ENCODE data around the gene PHLDA3.

The PHLDA3 gene

DNA sequence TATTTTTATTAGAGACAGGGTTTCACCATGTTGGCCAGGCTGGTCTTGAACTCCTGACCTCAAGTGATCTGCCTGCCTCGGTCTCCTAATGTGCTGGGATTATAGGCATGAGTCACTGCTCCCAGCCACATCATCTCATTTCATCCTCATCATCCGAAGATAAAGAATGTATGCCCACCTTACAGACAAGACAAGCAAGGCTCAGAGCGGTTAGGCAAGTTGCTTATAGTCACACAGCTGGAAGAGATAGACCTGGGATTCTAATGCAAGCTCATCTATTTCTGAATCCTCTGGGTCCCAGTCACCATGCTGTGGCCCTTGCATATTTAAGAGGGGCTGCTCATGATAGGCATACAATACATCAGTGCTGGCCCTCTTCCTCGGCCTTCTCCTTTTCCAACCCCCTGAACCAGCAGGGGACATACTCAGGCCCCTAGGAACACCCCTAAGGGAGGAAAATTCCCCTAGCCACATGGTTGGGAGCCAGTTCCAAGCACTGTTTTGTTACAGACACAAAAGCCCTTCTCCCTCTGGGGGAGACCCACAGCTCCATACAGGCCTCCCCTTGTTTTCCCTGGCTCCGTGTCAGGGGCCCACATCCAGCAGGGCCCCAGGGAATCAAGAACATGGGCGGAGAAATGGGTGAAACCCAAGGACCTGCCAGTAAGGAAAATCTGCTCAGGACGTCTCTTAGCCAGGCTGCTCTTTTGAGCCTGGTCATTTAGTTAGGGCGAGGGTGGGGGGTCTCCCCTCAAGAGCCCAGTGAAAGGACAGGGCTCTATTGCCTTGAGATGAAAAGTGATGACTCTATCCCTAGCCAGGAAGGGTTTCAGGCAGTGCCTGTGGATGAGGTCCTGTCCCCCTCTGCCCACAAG lies 31.0 kb upstream of the PHLDA3 start:
- DNase-seq (ENCODE audit: low read depth) = peak; percentile 44
- H3K4me3 ChIP-seq (ENCODE audit: low read depth, low read length) = no peak overlapping the region
- in situ Hi-C loops (cut with HindIII; ENCODE audit: low sequenced_read_pairs) = no loop called here
- TF ChIP-seq, protein P1, sequence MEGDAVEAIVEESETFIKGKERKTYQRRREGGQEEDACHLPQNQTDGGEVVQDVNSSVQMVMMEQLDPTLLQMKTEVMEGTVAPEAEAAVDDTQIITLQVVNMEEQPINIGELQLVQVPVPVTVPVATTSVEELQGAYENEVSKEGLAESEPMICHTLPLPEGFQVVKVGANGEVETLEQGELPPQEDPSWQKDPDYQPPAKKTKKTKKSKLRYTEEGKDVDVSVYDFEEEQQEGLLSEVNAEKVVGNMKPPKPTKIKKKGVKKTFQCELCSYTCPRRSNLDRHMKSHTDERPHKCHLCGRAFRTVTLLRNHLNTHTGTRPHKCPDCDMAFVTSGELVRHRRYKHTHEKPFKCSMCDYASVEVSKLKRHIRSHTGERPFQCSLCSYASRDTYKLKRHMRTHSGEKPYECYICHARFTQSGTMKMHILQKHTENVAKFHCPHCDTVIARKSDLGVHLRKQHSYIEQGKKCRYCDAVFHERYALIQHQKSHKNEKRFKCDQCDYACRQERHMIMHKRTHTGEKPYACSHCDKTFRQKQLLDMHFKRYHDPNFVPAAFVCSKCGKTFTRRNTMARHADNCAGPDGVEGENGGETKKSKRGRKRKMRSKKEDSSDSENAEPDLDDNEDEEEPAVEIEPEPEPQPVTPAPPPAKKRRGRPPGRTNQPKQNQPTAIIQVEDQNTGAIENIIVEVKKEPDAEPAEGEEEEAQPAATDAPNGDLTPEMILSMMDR (IDR thresholded peaks at IDR 0.05; ENCODE audit: low read depth, low read length, missing control alignments) = no peak

DNA sequence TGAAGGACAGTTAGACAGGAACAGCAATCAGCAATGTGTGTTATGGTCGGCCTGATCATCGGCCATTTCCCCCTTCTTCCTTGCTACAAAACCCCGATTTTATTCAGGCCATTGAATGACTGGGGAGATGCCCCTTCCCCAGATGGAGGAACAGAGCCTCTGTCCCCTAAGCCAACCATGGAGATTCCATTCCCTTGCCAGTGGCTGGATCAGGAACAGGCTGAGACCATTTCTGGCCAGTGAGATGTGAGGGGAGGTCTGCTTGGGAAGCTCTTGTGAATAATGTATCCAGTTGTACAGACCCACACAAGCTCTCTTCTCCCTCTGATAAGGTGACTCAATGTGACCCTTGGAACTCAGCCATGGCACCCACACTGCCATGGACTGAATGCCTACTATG lies 30.2 kb upstream of the PHLDA3 start:
- TF ChIP-seq, protein P1 (IDR thresholded peaks at IDR 0.05; ENCODE audit: low read depth, low read length, missing control alignments) = no peak
- H3K4me3 ChIP-seq (ENCODE audit: low read depth, low read length) = no peak overlapping the region
- DNase-seq (ENCODE audit: low read depth) = no peak
- in situ Hi-C loops (cut with HindIII; ENCODE audit: low sequenced_read_pairs) = no loop called here

DNA sequence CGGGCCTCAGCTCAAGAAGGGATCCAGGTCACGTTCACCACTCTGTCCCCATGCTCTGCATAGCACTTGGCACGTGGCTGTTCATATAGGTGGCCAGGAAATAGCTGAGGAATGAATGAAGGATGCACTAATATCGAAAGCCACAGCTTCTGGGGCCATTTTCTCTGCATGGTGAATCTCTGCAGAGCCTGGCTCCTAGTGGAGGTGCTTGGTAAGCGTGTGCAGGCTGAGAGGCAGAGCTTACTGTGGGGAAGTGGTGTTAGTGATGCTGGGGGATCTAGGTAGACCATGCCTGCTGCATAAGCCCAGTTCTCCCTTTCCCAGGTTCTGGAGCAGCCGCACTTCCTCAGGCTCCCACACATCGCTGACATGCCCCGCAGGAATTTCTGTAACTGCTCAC lies 29.6 kb upstream of the PHLDA3 start:
- TF ChIP-seq, protein P1 (IDR thresholded peaks at IDR 0.05; ENCODE audit: low read depth, low read length, missing control alignments) = no peak

DNA sequence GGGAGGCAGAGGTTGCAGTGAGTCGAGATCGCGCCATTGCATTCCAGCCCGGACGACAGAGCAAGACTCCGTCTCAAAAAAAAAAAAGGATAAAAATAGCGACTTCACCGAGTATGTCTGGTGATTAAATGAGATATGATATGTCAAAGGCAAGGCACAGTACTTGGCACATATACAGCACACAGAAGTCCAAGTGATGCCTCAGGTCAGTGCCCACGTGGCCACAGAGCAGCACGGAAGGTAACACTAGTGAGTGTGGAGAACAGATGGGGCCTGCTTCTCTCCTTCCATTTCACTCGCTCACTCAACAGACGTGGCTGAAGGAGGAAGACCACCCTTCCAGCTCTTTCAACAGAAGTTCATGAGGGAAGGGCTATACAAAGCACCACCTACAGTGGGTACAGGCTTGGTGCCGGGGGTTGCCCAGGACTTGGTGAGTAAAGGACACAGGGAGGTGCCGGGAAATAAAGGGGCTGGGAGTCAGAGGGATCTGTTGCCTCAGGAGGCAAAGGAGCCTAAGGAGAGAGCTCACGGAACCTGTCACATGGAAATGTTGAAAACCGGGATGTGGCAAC lies 29.0 kb upstream of the PHLDA3 start:
- H3K4me3 ChIP-seq (ENCODE audit: low read depth, low read length) = no peak overlapping the region
- TF ChIP-seq, protein P1 (IDR thresholded peaks at IDR 0.05; ENCODE audit: low read depth, low read length, missing control alignments) = no peak
- in situ Hi-C loops (cut with HindIII; ENCODE audit: low sequenced_read_pairs) = no loop called here
- no peak for DNase-seq (ENCODE audit: low read depth)

More for the DNA sequence above, 29.6 kb upstream of the PHLDA3 start:
- in situ Hi-C loops (cut with HindIII; ENCODE audit: low sequenced_read_pairs) = no loop called here
- H3K4me3 ChIP-seq (ENCODE audit: low read depth, low read length) = no peak overlapping the region
- DNase-seq (ENCODE audit: low read depth) = no peak

DNA sequence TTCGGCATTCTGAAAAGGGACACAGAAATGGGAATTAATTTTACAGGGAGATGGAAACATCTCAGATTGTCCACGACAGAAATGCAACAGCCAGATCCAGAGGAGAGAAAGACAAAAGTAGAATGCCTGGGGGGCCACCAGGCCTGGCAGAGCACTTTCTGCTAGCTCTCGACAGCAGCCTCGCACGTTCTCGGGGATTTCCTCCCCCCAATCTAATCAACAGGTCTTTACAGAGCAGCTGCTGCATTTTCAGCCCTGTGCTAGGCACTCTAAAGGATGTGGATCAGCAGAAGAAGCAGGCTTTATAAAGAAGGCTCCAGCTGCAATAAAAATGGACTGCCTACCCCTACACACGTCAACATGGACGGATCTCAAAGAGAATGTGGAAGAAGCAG lies 27.3 kb upstream of the PHLDA3 start:
- H3K4me3 ChIP-seq (ENCODE audit: low read depth, low read length) = no peak overlapping the region
- DNase-seq (ENCODE audit: low read depth) = no peak
- TF ChIP-seq, protein P1 (IDR thresholded peaks at IDR 0.05; ENCODE audit: low read depth, low read length, missing control alignments) = no peak
- in situ Hi-C loops (cut with HindIII; ENCODE audit: low sequenced_read_pairs) = no loop called here

DNA sequence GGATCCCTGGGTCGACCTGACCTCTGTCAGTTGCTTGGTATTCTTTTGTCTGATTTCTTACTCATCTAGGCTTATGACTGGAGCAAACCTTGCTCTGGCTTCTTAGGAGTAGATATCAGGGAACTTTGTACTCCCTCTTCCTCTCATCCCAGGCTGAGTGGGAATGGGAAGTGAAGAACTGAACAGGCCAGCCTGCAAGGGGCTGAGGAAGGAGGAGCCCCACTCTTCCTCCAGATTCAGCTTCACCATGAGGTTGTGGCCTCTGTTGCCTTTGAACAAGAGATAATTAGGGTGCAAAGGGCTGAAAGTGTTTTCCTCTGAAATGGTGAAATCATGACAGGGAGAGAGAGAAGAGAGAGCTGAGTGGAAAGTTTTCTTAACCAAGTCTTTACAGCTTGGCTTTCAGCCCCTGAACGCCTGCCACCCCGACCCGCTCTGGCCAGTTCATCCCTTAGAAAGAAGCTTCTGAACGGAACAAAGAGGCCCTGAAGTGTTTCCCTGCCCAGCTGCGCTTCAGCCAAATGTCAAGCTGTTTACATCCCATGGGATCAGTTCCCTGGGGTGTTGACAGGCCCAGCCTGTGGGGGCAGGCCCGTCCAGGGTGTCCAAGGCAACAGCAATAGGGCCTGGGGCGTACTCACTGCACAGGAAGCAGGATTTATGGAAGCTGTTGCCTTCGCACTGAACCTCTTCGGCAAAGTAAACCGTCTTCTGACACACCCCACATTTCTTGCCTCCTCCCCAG lies 26.7 kb upstream of the PHLDA3 start:
- TF ChIP-seq, protein P1 (IDR thresholded peaks at IDR 0.05; ENCODE audit: low read depth, low read length, missing control alignments) = no peak
- in situ Hi-C loops (cut with HindIII; ENCODE audit: low sequenced_read_pairs) = no loop called here
- no peak for DNase-seq (ENCODE audit: low read depth)
- no peak overlapping the region for H3K4me3 ChIP-seq (ENCODE audit: low read depth, low read length)
